WERI-Rb-1 (cell line): ENCODE results near the gene PABPN1.

ENCODE experiments used
- DNase-seq: peaks from one replicate; pipeline ENCODE4 v3.0.0-alpha.2; 2020
- H3K27ac ChIP-seq: fragments of 250-450 bp; sonication (Bioruptor Pico); 2 replicates; pipeline ENCODE4 v1.5.1; 2020; ENCODE audit warnings: mild to moderate bottlenecking, moderate library complexity
- H3K27me3 ChIP-seq: fragments of 250-450 bp; sonication (Bioruptor Pico); 2 replicates; pipeline ENCODE4 v1.5.1; 2021; ENCODE audit warnings: mild to moderate bottlenecking, low read depth, moderate library complexity; ENCODE audit not compliant: insufficient read depth, severe bottlenecking
- H3K36me3 ChIP-seq: fragments of 250-450 bp; sonication (Bioruptor Pico); 2 replicates; pipeline ENCODE4 v1.5.1; 2020; ENCODE audit warnings: mild to moderate bottlenecking, moderate library complexity
- H3K4me3 ChIP-seq: 2 replicates; pipeline ENCODE4 v1.5.1; 2011; ENCODE audit warnings: low read depth, mild to moderate bottlenecking, control low read depth, low read length
- H3K9me3 ChIP-seq: fragments of 250-450 bp; sonication (Bioruptor Pico); 2 replicates; pipeline ENCODE4 v1.5.1; 2021; ENCODE audit warnings: mild to moderate bottlenecking, moderate library complexity; ENCODE audit not compliant: severe bottlenecking
- TF ChIP-seq, protein P1 (sequence below): IDR thresholded peaks from 2 replicates; pipeline ENCODE4 v1.5.1; 2011; ENCODE audit warnings: low read depth, mild to moderate bottlenecking, control low read depth, inconsistent platforms, low read length

Gene PABPN1

DNA sequence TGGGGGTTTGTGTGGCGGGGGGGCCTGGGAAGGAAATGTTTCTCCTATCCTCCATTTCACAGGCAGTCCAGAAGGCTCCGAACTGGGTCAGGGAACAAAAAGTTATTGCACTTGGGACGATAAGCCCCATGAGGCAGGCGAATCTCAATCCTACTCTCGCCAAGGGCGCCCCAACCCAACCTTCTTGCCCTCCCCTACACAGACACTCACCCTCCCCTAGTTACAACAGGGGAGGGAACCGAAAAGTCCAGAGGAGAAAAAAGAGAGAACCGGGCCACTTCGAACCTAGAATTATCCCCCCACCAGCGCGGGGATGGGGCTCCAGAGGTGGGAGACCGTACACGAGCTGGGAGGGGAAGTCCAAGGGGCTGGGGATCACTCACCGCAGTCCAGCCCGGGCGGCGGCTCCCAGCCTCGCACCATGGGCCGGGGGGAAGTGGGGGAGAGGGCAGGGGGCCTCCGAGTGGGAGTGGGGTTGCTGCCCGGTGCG is 35.7 kb upstream of the PABPN1 start:
- Histone ChIP-seq H3K27me3 (no peaks in the 10 kb centered on the region), H3K36me3 (peaks cover 15% of the 10 kb centered on the region), H3K27ac (peak overlapping the region; percentile 89), H3K4me3 (peak overlapping the region; percentile 72), H3K9me3 (no peaks in the 10 kb centered on the region)
- DNase-seq: no peak
- TF ChIP-seq, protein P1, sequence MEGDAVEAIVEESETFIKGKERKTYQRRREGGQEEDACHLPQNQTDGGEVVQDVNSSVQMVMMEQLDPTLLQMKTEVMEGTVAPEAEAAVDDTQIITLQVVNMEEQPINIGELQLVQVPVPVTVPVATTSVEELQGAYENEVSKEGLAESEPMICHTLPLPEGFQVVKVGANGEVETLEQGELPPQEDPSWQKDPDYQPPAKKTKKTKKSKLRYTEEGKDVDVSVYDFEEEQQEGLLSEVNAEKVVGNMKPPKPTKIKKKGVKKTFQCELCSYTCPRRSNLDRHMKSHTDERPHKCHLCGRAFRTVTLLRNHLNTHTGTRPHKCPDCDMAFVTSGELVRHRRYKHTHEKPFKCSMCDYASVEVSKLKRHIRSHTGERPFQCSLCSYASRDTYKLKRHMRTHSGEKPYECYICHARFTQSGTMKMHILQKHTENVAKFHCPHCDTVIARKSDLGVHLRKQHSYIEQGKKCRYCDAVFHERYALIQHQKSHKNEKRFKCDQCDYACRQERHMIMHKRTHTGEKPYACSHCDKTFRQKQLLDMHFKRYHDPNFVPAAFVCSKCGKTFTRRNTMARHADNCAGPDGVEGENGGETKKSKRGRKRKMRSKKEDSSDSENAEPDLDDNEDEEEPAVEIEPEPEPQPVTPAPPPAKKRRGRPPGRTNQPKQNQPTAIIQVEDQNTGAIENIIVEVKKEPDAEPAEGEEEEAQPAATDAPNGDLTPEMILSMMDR: no peak

DNA sequence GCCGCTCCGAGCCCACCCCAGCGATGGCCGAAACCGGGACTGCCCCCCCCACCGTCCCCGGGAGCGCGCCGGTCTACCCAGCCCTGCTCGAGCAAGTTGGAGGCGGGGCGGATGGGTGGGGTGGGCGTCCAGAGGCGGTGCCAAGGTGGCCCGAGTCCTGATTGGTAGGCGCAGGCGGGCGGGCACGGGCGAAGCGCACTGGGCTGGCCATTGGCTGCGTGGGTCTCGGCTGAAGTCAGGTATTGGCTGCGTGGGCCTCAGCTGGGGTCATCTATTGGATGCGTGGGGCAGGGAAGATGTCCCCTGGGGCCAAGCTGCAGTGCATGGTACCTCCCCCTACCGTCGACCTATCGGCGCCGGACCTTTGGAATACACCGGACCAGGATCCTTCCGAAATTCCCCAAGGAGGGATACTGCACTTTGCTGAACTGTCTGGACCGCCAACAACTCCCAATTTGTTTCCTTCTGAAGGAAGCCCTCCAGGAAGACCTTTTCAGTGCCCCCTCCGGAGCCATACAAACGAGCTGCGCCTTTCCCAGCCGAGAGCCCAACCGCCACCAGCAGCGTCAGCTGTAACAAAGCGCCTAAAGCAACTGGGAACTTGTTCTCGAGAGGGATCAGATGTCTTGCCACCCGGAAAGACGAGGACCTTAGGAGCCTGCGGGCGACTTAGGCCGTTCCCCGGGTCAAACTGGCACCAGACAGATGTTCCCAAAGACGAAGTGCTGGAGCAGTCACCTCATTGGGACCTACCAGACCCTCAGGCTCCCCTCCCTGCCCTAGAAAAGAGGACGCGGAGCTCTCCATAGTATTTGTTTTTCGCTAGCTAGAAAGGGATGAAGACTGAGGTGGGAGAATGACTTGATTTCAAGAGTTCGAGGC is 35.0 kb upstream of the PABPN1 start, which contains the start of gene HOMEZ:
Gene HOMEZ, minus strand, starts transcription at position 113 of the 882 bp plus-strand sequence. CDS start 180 bp downstream, outside the sequence.
- Histone ChIP-seq H3K4me3 (peak within 1 kb of the TSS; percentile 72), H3K9me3 (no peaks in the 10 kb centered on the region), H3K27me3 (no peaks in the 10 kb centered on the region), H3K36me3 (peaks cover 13% of the 10 kb centered on the region), H3K27ac (peak within 1 kb of the TSS; percentile 89)
- peak; percentile 99 for DNase-seq
- TF ChIP-seq, protein P1: 0 out of 2 replicates have a peak, but pooled peaks have one; percentile 2

DNA sequence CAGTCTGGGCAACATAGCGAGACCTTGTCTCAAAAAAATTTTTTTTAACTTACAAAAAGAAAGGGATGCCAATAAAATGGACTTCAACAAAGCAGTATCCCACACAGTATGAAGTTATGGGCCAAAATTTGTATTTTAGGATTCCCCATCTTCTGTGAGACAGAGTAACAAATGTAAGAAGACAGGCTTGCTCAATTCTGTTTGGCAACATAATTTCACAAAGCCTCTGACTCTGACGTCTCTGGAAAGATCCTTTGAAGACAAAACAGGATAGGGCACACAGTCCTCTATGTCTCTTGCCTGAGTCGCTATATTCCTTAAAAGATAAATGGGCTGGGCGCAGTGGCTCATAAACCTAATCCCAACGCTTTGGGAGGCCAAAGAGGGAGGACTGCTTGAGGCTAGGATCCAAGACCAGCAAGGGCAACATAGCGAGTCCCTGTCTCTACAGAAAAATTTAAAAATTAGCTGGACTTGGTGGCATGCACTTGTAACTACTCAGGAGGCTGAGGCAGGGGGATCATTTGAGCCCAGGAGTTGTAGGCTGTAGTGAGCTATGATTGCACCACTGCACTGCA is 34.3 kb upstream of the PABPN1 start:
- Histone ChIP-seq H3K27me3 (no peaks in the 10 kb centered on the region), H3K27ac (peak overlapping the region; percentile 85), H3K36me3 (peaks cover 12% of the 10 kb centered on the region), H3K9me3 (no peaks in the 10 kb centered on the region), H3K4me3 (peak overlapping the region; percentile 72)
- TF ChIP-seq, protein P1: no peak
- no peak for DNase-seq

GRCh38 chr14:23294734-23295561 is 26.3 kb upstream of the PABPN1 start:
- peaks cover 20% of the 10 kb centered on the region for H3K36me3 ChIP-seq
- no peaks in the 10 kb centered on the region for H3K27me3 ChIP-seq
- no peak overlapping the region for H3K27ac ChIP-seq
- peak; percentile 40 for DNase-seq
- no peaks in the 10 kb centered on the region for H3K9me3 ChIP-seq
- no peak overlapping the region for H3K4me3 ChIP-seq
- TF ChIP-seq, protein P1: peak; percentile 78

- Histone ChIP-seq H3K27ac (no peak overlapping the region), H3K9me3 (no peaks in the 10 kb centered on the region), H3K36me3 (peaks cover 22% of the 10 kb centered on the region), H3K27me3 (no peaks in the 10 kb centered on the region), H3K4me3 (no peak overlapping the region)
- TF ChIP-seq, protein P1: no peak
- DNase-seq: no peak
Observed at GRCh38 chr14:23296012-23296777, 25.1 kb upstream of the PABPN1 start.
